OCI-LY7 (cell line): Measurements from ENCODE around the gene RELN.

Experiments used
- CTCF ChIP-seq: fragments of 200-600 bp; sonication (generic); conservative IDR thresholded peaks from 2 replicates; pipeline ENCODE4 v1.5.1; 2014; ENCODE audit warnings: mild to moderate bottlenecking, antibody characterized with exemption, low read length, moderate library complexity, mixed read lengths
- EZH2phosphoT487 ChIP-seq: fragments of 200-600 bp; sonication (generic); IDR thresholded peaks from 2 replicates; pipeline ENCODE4 v1.6.1; 2018; ENCODE audit warnings: low read depth, borderline replicate concordance, mild to moderate bottlenecking, mixed run types, antibody characterized with exemption, low read length, moderate library complexity, mixed read lengths

- TF ChIP-seq CTCF = no peak
- no peak for TF ChIP-seq EZH2phosphoT487
Observed at GRCh38 chr7:103791894-103792293, 197.6 kb downstream of the RELN start.
